ENCODE measurements around the gene NPIPB8. TPM values are rescaled to one million over a fixed set of nuclear protein-coding genes. Genes with fewer than 3 reads are reported as not detected.
"Not testable (repeated sequence)": the region's sequence is repeated elsewhere in the genome, so short reads cannot be mapped to it uniquely, and the experiment has no call there.

Gene NPIPB8
- total and polyA plus RNA-seq, 9 of the 15 experiments (the other 6 are each of a cell fraction or from before 2014, with no cell fraction given), result 0.16 TPM; not detected in 8

- not testable (repeated sequence) for ATAC-seq
Measured at GRCh38 chr16:28601589-28601988, 36.3 kb upstream of the NPIPB8 start.

GRCh38 chr16:28602062-28602461 lies 35.8 kb upstream of the NPIPB8 start:
- FAIRE-seq; H3K9me3 ChIP-seq (replicated peaks; ENCODE audit: control insufficient read depth, insufficient read depth, low read depth, low read length); H3K27ac ChIP-seq (ENCODE audit: extremely low read depth, low read depth, low read length); H3K9me1 ChIP-seq (ENCODE audit: control insufficient read depth, insufficient read depth, low read length); H4K20me1 ChIP-seq (replicated peaks; ENCODE audit: control insufficient read depth, insufficient read depth, low read length); BruUV-seq (replicated peaks); H2AFZ ChIP-seq (ENCODE audit: low read depth, low read length); intact Hi-C loops (cut with micrococcal nuclease); CTCF ChIA-PET (ENCODE audit: low intra/inter-chr PET ratio); H3K27me3 ChIP-seq (ENCODE audit: control insufficient read depth in 2 of 2, insufficient read depth in 2 of 2, low read length in 2 of 2); H3K79me2 ChIP-seq (ENCODE audit: control insufficient read depth, insufficient read depth, low read length); H3K4me2 ChIP-seq (ENCODE audit: insufficient read depth, low read length); ATAC-seq; H3K4me3 ChIP-seq; H3K9ac ChIP-seq (ENCODE audit: insufficient read depth in 1 of 2, low read depth in 2 of 2, low read length in 2 of 2); DNase-seq (ENCODE audit: extremely low read depth in 1 of 4, low spot score in 3 of 4); H3K36me3 ChIP-seq (ENCODE audit: control insufficient read depth, insufficient read depth, low read length): not testable (repeated sequence)
- in situ Hi-C loops (cut with MboI), result loop anchor here (25.0 kb wide), 4 partner anchors 110 to 1610 kb away; partner anchors contain the start of genes EIF3C and EIF3CL
- POLR2A ChIA-PET, result interaction anchor here (1.8 kb wide), 1 partner anchor 11 kb away, joined by 6 read pairs; no protein-coding TSS in a partner anchor
- H3K4me1 ChIP-seq (replicated peaks in 1 of 2; ENCODE audit: control insufficient read depth in 2 of 2, insufficient read depth in 2 of 2, low read length in 2 of 2), result peaks cover 10 to 11% of the 10 kb centered on the region in 2 experiments
- WGBS (ENCODE audit: insufficient coverage, low coverage, missing lambda C conversion rate), result no CpG with 5 or more reads among the region's 10 CpGs

More at GRCh38 chr16:28601589-28601988, 36.3 kb upstream of the NPIPB8 start:
- H3K4me1 ChIP-seq (replicated peaks in 1 of 2; ENCODE audit: control insufficient read depth in 2 of 2, insufficient read depth in 2 of 2, low read length in 2 of 2), result peaks cover 11 to 14% of the 10 kb centered on the region in 2 experiments
- intact Hi-C loops (cut with micrococcal nuclease); H3K9me3 ChIP-seq (replicated peaks; ENCODE audit: control insufficient read depth, insufficient read depth, low read depth, low read length); BruUV-seq (replicated peaks); H2AFZ ChIP-seq (ENCODE audit: low read depth, low read length); POLR2A ChIA-PET; CTCF ChIA-PET (ENCODE audit: low intra/inter-chr PET ratio); H3K4me3 ChIP-seq; H3K27ac ChIP-seq (ENCODE audit: extremely low read depth, low read depth, low read length); H3K27me3 ChIP-seq (ENCODE audit: control insufficient read depth in 2 of 2, insufficient read depth in 2 of 2, low read length in 2 of 2); H3K9me1 ChIP-seq (ENCODE audit: control insufficient read depth, insufficient read depth, low read length); H3K9ac ChIP-seq (ENCODE audit: insufficient read depth in 1 of 2, low read depth in 2 of 2, low read length in 2 of 2); FAIRE-seq; H3K4me2 ChIP-seq (ENCODE audit: insufficient read depth, low read length); H4K20me1 ChIP-seq (replicated peaks; ENCODE audit: control insufficient read depth, insufficient read depth, low read length); H3K36me3 ChIP-seq (ENCODE audit: control insufficient read depth, insufficient read depth, low read length); H3K79me2 ChIP-seq (ENCODE audit: control insufficient read depth, insufficient read depth, low read length); DNase-seq (ENCODE audit: extremely low read depth in 1 of 4, low spot score in 3 of 4): not testable (repeated sequence)
- in situ Hi-C loops (cut with MboI), result loop anchor here (25.0 kb wide), 4 partner anchors 111 to 1611 kb away; partner anchors contain the start of genes EIF3C and EIF3CL
- 60% methylated on average over 8 of the region's 13 CpGs for WGBS (ENCODE audit: insufficient coverage, low coverage, missing lambda C conversion rate)

Data from K562 (cell line).